Activated naive CD8-positive, alpha-beta T cell treated with anti-CD3 and anti-CD28 coated beads for 36 hours (primary cell): Measurements from ENCODE around the gene SYNE1. TPM values are rescaled to one million over a fixed set of nuclear protein-coding genes. Genes with fewer than 3 reads are reported as not detected.

ENCODE experiments used
- DNase-seq: peaks from one replicate; pipeline ENCODE4 v3.0.0; 2021
- H3K27ac Mint-ChIP-seq: one replicate; pipeline ENCODE4 v1.8.0; 2022; ENCODE audit warnings: mild to moderate bottlenecking, moderate library complexity, mixed read lengths
- H3K27me3 Mint-ChIP-seq: one replicate; pipeline ENCODE4 v1.8.0; 2022; ENCODE audit warnings: mild to moderate bottlenecking, mixed read lengths
- H3K36me3 Mint-ChIP-seq: one replicate; pipeline ENCODE4 v1.8.0; 2021; ENCODE audit warnings: mild to moderate bottlenecking, mixed read lengths
- H3K4me1 Mint-ChIP-seq: one replicate; pipeline ENCODE4 v1.8.0; 2021; ENCODE audit warnings: mixed read lengths
- H3K4me3 Mint-ChIP-seq: one replicate; pipeline ENCODE4 v1.8.0; 2022; ENCODE audit warnings: mild to moderate bottlenecking, moderate library complexity, mixed read lengths
- H3K9me3 Mint-ChIP-seq: one replicate; pipeline ENCODE4 v1.8.0; 2022; ENCODE audit warnings: mixed read lengths
- total RNA-seq, 2 experiments: library from RNA; stranded (reverse); gene quantifications; one replicate each; pipeline ENCODE4 v1.2.3, GENCODE V29; 2021

Gene SYNE1
- total RNA-seq, 2 experiments from 2014 or later: 21.9 to 26.7 TPM

- no peaks in the 10 kb centered on the region for H3K27me3 Mint-ChIP-seq
- H3K4me3 Mint-ChIP-seq: no peak overlapping the region
- DNase-seq: no peak
- H3K4me1 Mint-ChIP-seq: peaks cover 2% of the 10 kb centered on the region
- peaks cover 15% of the 10 kb centered on the region for H3K36me3 Mint-ChIP-seq
- H3K9me3 Mint-ChIP-seq: peaks cover 5% of the 10 kb centered on the region
- no peak overlapping the region for H3K27ac Mint-ChIP-seq
Measured at GRCh38 chr6:152121910-152122309, 515.3 kb downstream of the SYNE1 start.

- Mint-ChIP-seq H3K9me3 (peaks cover 5% of the 10 kb centered on the region), H3K36me3 (peaks cover 15% of the 10 kb centered on the region), H3K27me3 (no peaks in the 10 kb centered on the region)
Measured at GRCh38 chr6:152119831-152120230, 517.3 kb downstream of the SYNE1 start.

GRCh38 chr6:152118678-152119077, 518.5 kb downstream of the SYNE1 start:
- H3K27me3 Mint-ChIP-seq: no peaks in the 10 kb centered on the region
- peaks cover 15% of the 10 kb centered on the region for H3K36me3 Mint-ChIP-seq
- no peak for DNase-seq
- H3K4me1 Mint-ChIP-seq: peaks cover 2% of the 10 kb centered on the region
- peaks cover 5% of the 10 kb centered on the region for H3K9me3 Mint-ChIP-seq
- H3K4me3 Mint-ChIP-seq: no peak overlapping the region
- H3K27ac Mint-ChIP-seq: no peak overlapping the region

More at GRCh38 chr6:152119831-152120230, 517.3 kb downstream of the SYNE1 start:
- Mint-ChIP-seq H3K4me1 (peaks cover 2% of the 10 kb centered on the region), H3K4me3 (no peak overlapping the region), H3K27ac (no peak overlapping the region)
- DNase-seq: no peak

GRCh38 chr6:152118224-152118623, 518.9 kb downstream of the SYNE1 start:
- H3K4me1 Mint-ChIP-seq: peaks cover 2% of the 10 kb centered on the region
- DNase-seq: no peak
- H3K27me3 Mint-ChIP-seq: no peaks in the 10 kb centered on the region
- H3K9me3 Mint-ChIP-seq: peaks cover 5% of the 10 kb centered on the region
- peaks cover 15% of the 10 kb centered on the region for H3K36me3 Mint-ChIP-seq
- no peak overlapping the region for H3K4me3 Mint-ChIP-seq
- H3K27ac Mint-ChIP-seq: no peak overlapping the region

DNA sequence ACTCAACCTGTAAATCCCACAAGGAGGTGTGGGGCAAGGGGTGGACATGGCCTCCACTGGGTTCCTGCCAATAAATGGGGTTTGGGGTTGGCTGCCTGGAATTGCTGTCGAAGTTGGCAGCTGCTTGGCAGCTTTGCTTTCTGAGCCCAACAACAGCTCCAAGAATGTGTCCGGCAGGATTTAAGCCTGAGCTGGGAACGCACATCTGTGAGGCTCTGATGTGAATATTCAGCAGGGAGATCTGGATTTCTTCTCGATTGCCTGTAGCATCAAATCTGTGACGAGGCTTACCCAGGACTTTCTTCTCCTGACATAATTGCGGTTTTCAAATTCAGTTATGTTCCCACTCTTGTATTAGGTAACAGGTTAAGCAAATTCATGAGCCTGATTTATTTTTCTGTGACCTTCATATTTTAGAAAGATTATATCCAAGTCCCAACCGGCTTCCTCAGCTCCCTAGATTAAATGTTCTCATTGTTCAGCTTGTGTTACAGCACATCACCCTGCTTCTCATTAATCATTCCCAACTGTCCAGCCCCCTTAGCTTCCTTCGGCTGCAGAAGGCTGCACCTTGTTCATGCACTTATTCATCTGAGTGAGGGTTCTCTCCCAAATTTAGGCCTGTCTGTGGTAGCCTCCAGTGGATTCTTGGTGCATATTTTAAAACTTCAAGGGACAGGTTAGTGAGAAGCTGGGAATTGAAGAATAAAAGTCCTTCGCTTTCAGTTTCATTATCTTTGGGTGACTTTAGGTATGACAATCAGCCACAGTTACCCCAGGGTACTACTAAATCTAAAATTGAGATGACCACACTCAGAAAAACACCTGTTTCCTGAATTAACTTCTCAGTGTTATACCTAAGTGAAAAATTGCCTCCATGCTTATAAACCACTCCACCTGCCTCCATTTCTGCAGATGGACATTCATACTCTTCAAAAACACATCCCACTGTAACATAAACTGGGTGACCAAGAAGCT, 519.7 kb downstream of the SYNE1 start:
- no peak overlapping the region for H3K4me3 Mint-ChIP-seq
- peaks cover 15% of the 10 kb centered on the region for H3K36me3 Mint-ChIP-seq
- peaks cover 2% of the 10 kb centered on the region for H3K4me1 Mint-ChIP-seq
- no peaks in the 10 kb centered on the region for H3K27me3 Mint-ChIP-seq
- no peak for DNase-seq
- H3K9me3 Mint-ChIP-seq: peaks cover 5% of the 10 kb centered on the region
- no peak overlapping the region for H3K27ac Mint-ChIP-seq

DNA sequence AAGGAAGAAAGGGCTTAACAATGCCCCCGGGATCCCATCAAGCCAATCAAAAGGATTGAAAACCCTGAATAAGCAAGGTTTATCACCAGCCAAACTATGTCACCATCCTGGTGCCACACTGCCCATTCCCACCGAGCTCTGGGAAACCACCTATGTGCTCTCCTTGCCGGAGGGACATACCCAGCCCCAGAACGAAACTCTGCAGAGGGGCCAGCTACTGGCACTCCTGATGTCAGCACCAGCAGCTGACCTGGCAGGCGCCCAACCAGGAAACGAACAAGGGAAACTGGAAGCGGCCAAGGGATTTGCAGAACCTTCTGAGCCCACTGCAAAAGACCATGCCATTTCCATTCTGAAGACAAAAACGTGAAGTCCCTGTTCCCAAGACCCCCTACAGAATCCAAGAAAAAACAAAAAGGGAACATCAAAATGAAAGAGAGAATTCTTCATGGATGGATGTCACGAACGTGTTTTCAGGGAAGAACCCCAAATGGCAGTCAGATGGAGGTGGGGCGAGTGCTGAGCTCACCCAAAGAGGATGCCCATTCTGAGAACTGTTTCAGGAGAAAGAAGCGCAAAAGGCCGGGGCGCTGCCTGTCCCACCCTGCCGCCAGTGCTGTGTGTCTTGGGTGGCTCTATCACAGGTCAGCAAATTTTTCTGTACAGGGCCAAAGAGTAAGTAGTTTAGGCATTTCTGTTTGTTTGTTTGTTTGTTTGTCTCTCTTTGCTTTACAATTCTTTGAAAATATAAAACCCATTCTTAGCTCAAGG, 524.5 kb downstream of the SYNE1 start:
- H3K27ac Mint-ChIP-seq: no peak overlapping the region
- no peaks in the 10 kb centered on the region for H3K9me3 Mint-ChIP-seq
- peaks cover 6% of the 10 kb centered on the region for H3K27me3 Mint-ChIP-seq
- H3K4me1 Mint-ChIP-seq: peaks cover 7% of the 10 kb centered on the region
- no peak for DNase-seq
- H3K36me3 Mint-ChIP-seq: no peaks in the 10 kb centered on the region
- H3K4me3 Mint-ChIP-seq: no peak overlapping the region

DNA sequence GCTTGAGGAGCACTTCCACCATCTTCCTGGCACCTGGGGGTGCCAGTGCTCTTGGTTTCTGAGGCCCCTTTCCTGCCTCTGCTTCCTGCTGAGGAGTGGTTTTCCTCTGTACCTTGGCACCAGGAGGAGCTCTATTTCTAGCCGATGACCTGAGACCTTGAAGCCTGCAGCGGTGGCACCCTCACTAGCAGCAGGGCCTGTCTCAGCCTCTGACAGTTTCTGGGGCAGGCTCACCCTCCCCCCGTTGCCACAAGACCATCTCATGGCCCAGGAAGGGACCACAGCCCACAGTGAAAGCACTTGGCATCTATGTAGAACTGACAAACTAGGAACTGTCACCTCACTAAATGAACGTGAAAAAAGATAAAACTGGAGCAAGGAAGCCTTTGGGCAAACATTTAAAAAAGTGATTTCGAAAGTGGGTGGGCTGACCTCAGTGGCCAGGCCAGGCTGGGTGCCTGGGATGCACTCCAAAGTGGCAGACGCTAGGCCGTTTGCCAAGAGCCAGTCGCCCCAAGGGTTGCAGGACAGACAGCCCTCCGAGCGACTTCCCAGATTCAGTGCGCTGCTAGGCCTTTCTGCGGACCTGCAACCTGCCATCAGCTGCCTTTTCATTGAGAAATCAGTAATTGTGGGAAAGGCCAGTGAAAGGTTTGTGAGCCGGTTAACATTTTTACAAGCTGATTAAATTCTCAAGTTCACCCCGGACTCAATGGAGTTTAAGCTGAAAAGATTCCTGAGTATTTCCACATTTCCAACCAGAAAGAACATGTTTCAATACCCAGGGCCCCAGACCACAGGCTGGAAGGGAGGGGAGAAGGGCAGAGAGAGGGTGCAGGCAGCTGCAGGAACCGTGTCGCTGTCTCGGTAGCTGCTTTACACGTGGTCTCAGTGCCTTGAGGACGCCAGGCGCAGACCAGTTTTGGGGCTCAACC, 526.0 kb downstream of the SYNE1 start:
- Mint-ChIP-seq H3K9me3 (no peaks in the 10 kb centered on the region), H3K27ac (no peak overlapping the region), H3K27me3 (peaks cover 6% of the 10 kb centered on the region), H3K4me3 (no peak overlapping the region), H3K4me1 (peaks cover 5% of the 10 kb centered on the region), H3K36me3 (no peaks in the 10 kb centered on the region)
- no peak for DNase-seq

DNA sequence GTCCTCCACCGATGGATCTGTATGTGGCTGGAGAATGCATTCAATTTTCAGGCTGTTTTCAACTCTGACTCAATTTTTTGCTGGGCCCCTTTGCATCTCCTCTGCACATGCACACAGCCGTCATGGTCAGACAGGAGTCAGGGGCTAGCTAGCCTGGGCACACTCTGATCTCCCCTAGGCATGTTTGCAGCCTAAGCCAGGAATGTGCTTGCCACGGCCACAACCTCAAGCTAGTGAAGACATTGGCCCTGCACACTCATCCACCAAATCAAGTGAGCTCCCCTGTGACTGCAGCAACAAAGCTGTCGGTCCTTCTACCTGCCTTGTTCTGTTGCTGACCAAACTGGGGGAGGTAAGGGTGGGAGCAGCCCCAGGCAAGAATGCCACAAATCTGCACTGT, 529.2 kb downstream of the SYNE1 start:
- no peaks in the 10 kb centered on the region for H3K36me3 Mint-ChIP-seq

GRCh38 chr6:152100183-152100618, 537.0 kb downstream of the SYNE1 start:
- Mint-ChIP-seq H3K36me3 (no peaks in the 10 kb centered on the region), H3K4me3 (no peak overlapping the region), H3K9me3 (no peaks in the 10 kb centered on the region), H3K27ac (no peak overlapping the region), H3K4me1 (no peaks in the 10 kb centered on the region), H3K27me3 (no peaks in the 10 kb centered on the region)
- DNase-seq: no peak

More for the DNA sequence above, 529.2 kb downstream of the SYNE1 start:
- H3K4me1 Mint-ChIP-seq: peaks cover 5% of the 10 kb centered on the region
- H3K27me3 Mint-ChIP-seq: peaks cover 6% of the 10 kb centered on the region
- no peak overlapping the region for H3K4me3 Mint-ChIP-seq
- no peaks in the 10 kb centered on the region for H3K9me3 Mint-ChIP-seq
- H3K27ac Mint-ChIP-seq: no peak overlapping the region
- no peak for DNase-seq

GRCh38 chr6:152099446-152100182, 537.5 kb downstream of the SYNE1 start:
- Mint-ChIP-seq H3K4me3 (no peak overlapping the region), H3K27me3 (no peaks in the 10 kb centered on the region), H3K27ac (no peak overlapping the region), H3K36me3 (no peaks in the 10 kb centered on the region), H3K9me3 (no peaks in the 10 kb centered on the region), H3K4me1 (peaks cover 4% of the 10 kb centered on the region)
- no peak for DNase-seq

DNA sequence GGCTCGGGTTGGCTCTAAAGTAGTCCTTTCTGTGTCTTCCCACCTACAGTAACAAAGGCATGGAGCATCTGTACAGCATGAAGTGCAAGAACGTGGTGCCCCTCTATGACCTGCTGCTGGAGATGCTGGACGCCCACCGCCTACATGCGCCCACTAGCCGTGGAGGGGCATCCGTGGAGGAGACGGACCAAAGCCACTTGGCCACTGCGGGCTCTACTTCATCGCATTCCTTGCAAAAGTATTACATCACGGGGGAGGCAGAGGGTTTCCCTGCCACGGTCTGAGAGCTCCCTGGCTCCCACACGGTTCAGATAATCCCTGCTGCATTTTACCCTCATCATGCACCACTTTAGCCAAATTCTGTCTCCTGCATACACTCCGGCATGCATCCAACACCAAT, 538.5 kb downstream of the SYNE1 start:
- Mint-ChIP-seq H3K36me3 (no peaks in the 10 kb centered on the region), H3K27ac (no peak overlapping the region), H3K4me3 (no peak overlapping the region), H3K9me3 (no peaks in the 10 kb centered on the region), H3K4me1 (peaks cover 4% of the 10 kb centered on the region), H3K27me3 (no peaks in the 10 kb centered on the region)
- no peak for DNase-seq

DNA sequence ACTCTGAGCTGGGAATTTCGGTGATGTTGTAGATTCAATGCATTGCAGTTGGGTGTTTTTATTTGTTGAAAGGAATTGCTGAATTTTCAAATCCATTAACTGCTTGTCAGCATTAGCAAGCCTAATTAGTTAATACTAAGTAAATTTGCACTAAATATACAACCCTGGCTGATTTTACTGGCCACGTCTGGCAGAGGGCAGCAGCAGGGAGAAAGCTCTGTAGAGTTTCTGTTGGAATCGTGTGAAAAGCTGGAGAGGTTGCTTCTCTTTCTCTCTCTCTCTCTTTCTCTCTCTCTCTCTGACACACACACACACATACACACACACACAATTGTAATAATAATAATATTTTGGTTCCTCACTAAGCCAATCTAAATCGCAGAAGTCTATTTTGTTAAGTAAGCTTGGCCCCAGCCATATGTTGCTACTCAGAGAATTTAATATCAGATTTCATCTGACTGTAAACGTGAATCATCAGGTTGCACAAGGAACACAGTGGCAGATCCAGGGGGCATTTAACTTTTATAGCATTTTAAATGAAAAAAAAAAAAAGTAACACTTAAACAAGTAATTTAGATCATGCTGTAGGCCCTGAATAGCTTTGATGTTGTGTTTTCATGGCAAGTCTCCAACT, 540.2 kb downstream of the SYNE1 start:
- H3K27ac Mint-ChIP-seq: no peak overlapping the region
- no peaks in the 10 kb centered on the region for H3K36me3 Mint-ChIP-seq
- peaks cover 4% of the 10 kb centered on the region for H3K4me1 Mint-ChIP-seq
- no peak for DNase-seq
- no peak overlapping the region for H3K4me3 Mint-ChIP-seq
- H3K9me3 Mint-ChIP-seq: no peaks in the 10 kb centered on the region
- no peaks in the 10 kb centered on the region for H3K27me3 Mint-ChIP-seq

GRCh38 chr6:152094992-152095592, 542.1 kb downstream of the SYNE1 start:
- no peaks in the 10 kb centered on the region for H3K36me3 Mint-ChIP-seq
- DNase-seq: no peak
- H3K4me1 Mint-ChIP-seq: peaks cover 4% of the 10 kb centered on the region
- no peak overlapping the region for H3K27ac Mint-ChIP-seq
- H3K9me3 Mint-ChIP-seq: no peaks in the 10 kb centered on the region
- H3K27me3 Mint-ChIP-seq: no peaks in the 10 kb centered on the region
- no peak overlapping the region for H3K4me3 Mint-ChIP-seq
